Stimulated activated CD4-positive, alpha-beta T cell treated with anti-CD3 and anti-CD28 coated beads, Interleukin-12 subunit alpha, Interleukin-12 subunit beta, amount 100 ng/mL, for 24 hours (primary cell): Measurements from ENCODE around the gene ARHGEF16.

ENCODE experiments used
- DNase-seq, 2 experiments: peaks; one replicate each; pipeline ENCODE4 v3.0.0-alpha.2; 2020; ENCODE audit warnings: low read depth in 2 of 2

Gene ARHGEF16

DNA sequence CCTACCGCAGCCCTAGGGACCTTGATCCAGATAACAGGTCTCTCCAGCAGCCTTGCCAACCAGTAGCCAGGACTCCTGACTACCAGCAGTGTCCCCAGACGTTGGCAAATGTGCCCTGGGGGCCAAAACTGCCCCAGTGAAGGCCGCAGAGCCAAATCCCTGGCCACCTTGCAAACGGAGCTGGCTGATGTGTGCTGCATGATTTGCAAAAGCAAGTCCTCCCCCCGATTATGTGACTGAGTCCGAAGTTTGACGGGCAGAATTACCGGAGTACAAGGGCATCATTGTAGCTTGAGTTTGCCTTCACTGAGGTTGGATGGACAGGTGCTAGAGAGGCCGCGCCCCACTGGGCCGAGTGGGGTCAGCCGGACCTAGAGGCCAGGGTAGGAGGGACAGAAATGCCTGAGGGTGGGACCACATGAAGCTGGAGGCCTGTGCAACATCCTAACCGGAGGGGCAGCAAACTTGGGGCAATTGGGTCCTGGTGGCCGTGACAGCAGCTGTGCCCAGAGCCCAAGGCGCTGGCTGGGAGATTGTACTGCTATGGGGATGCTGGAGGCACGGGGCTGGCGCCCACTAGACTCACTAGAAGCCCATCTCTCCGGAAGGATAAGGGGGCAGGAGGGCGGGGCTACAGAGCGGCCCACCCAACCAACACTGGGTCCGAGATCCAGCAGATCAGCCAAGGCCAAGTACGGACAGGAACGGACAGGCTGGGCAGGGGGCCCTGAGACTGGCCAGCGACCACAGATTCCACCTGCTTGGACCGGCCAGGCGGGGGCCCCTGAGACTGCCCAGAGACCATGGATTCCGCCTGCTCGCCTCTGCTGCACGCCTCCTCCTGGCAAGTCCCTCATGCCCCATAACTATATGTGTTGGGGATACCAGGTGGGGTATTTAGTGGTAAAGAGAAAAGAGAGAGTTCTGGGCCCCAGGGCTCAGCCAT, 2.8 kb downstream of the ARHGEF16 start:
- DNase-seq = no peak

DNA sequence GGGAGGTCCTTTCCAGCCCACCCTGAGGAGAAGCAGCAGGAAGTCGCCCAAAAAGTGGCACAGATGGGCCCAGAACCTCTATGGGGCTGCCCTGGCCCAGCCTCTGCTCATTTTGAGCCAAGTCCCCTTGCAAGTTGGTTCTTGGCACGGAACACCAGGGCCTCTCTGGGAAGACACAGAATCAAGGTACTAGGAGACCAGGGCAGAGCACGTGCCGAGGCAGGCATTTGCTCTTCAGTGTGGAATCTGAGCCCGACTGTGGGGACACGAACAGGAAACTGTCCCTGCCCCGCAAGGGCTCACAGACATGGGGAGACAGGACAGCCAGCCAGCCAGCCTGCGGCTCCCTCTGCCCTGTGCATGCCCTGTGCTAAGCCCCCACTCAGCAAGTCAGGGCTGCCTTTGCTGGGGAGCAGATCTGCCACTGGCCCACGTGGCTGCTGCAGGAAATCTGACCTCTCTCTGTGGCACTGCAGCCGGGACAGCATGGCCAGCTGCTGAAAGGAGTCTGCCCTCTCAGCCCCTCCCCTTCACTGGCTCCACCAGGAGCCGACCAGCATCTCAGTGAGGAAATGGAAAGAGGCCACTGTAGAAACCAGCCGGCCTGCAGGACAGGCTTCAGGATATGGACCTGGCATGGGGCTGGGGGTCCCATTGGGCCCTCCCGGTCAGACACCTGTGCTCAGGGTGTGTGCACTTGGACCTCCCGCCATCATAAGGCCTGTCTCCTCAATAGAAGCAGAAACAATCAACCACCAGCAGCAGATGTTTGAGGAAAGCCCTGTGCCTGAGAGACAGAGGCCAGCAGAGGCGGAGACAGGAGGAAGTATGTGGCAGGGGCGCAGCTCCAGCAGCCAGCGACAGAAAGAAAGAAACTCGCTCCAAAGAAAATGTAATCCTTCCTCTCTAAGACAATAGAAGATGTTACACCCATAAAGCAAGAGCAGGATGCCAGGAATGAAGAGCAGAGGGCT, 3.7 kb downstream of the ARHGEF16 start:
- DNase-seq = no peak

DNA sequence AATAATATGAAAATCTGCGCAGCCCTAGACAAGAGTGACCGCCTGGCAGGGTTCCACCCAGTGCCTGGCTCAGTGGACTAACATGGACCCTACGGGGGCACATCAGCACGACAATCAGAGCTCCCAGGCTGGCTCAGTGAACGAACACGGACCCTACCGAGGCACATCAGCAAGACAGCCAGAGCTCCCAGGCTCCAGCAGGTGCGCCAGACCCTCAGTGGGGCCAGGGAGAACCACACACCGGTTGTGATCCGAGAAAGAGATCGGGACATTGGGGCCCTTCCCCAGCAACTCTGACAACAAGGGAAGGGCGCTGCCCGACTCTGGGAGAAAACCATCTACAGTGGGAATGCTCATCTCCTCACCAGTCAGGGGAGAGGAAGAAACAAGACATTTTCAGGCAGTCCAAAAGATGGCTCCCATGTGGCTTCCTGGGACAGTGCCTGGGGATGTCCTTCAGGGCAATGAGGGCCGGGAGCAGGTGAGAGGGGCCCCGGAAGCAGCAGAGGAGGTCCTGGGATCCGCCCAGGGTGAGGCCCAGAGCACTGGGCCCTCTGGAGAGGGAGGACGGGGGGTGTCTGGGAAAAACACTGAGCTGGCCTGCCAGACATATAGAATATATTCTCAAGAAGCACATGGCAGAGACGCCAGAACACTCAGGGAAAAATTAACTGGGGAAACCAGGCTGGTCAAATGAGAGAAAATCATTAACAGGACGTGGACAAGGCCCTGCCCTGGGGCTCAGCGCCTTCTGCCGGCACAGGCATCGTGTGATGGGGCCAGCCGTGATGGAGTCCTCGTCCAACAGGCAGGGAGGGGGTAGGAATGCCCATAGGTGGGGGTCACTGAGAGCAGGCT, 4.8 kb downstream of the ARHGEF16 start:
- no peak for DNase-seq

DNA sequence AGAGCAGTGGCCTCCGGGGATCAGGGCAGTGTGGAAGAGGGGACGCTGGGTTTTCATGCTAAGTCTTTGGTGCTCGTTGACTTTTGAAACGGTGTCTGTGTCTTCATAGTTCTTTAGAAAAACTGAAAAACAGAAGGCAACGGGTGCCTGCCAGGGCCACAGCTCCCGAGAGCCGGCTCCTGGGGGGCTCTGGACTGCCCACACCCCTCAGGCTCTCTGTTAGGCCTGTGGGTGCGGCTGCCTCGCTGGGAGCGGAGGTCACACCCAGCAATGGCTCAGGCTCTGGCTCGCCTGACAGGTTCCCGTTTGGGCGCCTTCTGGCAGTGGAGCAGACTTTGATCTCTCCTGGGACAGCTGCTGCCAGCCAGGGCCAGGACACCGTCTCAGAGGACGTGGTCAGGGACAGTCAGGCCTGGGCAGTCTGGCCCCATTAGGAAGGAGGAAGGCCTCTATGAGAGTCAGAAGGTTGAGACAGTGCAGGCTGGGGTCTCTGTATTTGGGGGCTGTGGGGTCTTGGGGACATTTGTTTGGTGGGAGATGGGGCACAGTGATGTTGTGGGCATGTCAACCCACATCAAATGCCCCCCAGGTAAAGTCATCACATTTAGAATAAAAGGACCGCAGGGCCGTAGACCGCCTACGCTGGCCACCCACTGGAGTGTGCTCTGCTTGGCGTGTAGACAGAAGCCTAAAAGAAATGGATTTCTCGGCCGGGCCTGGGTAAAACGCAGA, 5.6 kb downstream of the ARHGEF16 start:
- DNase-seq = no peak

DNA sequence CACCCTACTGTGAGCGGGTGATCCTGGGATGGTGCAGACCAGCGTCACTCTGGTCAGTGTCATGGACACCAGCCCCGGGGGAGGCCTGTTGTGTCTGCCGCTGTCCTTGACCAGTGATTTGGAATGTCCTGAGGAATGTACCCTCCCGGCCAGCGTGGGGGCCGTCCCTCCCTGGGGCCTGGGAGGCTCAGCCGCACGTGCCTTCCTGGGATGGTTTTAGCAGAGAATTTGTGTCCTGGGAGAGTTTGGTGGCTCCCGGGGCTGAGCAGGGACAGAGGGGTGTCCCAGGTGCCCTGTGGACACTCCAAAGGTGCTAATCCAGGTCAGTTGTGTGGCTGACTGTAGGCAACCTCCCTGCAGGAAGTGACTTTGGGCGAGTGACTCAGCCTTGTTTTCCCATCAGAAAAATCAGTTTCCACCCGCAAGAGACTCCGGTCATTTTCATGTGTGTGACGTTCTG, 6.2 kb downstream of the ARHGEF16 start:
- DNase-seq = no peak

DNA sequence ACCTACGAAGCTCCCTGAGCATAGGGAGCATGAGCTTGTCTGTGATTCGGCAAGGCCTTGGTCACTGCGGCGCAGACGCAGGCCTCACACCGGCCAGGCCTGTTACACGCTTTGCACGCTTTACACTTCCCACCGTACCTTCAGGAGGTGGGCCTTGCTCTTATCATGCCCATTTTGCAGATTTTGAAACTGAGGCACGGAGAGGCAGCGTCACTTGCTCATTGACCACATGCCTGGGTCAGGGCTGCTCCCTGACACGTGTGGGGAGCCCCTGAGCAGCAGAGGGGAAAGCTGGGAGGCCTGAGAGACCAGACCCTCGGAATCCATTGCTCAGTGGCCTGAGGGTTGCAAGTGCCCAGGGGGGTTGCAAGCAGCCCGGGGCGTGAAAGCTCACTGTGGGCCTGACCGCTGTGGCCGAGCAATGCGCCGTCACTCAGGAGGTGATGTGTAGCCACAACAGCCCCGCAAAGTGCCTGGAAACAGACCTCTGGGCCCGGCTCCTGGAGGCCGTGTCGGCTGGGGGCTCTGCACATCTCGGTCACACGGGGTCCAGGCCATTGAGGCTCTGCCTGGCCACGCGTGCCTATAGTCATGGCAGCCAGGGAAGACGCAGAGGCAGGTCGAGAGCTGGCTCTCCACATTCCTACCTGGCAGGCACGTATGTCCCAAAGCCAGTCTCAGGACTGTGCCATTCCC, 6.9 kb downstream of the ARHGEF16 start:
- no peak for DNase-seq

DNA sequence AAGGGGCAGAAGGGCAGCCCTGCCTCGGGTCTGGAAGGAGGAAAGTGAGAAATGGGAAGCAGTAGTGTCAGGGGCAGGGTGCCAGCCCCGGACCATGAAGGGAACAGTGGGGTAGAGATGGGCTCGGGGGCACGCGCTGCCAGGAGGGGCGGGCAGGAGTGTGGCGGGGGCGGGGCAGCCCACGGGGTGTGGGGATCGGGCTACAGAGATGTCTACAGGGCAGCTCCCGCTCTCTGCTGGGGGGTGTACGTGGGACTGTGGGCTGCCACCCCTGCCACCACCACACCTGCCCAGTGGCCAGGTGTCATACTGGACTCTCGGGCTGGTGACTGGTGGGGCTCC, 7.4 kb downstream of the ARHGEF16 start:
- no peak for DNase-seq

DNA sequence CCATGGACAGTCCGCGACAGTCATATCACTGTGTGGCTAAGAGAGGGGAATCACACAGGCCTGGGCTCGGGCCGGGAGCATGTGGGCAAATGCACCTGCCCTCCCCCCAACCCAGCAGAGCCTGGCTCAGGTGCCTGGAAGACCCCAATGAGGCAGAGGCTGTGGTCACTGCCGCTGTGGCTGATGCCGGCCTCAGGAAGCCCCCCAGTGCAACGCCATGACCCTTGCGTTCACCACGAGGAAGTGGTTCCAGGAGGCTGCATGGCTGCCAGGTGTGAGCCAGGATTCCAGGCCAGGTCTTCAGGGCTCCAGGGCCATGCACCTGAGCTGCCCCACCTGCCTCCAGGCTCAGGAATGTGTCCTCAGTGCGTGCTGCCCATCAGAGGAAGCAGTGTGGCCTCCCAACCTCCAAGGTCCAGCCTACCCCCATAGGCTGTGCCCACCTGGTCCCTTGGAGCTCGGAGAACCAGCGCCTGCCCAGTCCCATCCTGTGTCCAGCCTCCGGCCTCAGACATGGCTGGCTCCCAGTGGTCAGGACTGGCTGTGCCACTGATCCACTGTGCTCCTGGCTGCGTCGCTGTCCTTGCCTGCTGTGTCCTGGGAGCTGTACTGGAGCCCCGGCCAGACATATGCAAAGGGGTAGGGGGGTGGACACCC, 8.0 kb downstream of the ARHGEF16 start:
- DNase-seq = no peak

DNA sequence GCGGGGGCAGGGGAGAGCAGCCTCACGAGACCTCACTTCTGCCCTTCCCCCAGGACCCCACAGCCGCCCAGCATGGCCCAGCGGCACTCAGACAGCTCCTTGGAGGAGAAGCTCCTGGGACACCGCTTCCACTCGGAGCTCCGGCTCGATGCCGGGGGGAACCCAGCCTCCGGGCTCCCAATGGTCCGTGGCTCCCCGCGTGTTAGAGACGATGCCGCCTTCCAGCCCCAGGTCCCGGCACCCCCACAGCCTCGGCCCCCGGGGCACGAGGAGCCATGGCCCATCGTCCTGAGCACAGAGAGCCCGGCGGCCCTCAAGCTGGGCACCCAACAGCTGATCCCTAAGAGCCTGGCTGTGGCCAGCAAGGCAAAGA, 8.5 kb downstream of the ARHGEF16 start:
- DNase-seq = no peak

DNA sequence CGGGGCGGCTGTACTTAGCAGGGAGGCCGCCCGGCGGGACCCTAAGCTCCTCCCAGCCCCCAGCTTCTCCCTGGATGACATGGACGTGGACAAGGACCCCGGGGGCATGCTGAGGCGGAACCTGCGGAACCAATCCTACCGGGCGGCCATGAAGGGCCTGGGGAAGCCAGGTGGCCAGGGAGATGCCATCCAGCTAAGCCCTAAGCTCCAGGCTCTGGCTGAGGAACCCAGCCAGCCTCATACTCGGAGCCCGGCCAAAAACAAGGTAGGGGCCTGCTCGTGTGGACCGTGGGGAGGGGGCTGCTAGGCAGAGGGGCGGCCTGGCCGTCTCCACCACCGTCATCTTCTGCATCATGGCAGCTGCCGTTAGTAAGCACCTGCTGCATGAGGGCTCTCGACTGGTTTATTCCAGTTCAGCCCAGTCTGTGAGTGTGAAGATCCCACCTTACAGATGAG, 9.0 kb downstream of the ARHGEF16 start:
- DNase-seq = no peak

DNA sequence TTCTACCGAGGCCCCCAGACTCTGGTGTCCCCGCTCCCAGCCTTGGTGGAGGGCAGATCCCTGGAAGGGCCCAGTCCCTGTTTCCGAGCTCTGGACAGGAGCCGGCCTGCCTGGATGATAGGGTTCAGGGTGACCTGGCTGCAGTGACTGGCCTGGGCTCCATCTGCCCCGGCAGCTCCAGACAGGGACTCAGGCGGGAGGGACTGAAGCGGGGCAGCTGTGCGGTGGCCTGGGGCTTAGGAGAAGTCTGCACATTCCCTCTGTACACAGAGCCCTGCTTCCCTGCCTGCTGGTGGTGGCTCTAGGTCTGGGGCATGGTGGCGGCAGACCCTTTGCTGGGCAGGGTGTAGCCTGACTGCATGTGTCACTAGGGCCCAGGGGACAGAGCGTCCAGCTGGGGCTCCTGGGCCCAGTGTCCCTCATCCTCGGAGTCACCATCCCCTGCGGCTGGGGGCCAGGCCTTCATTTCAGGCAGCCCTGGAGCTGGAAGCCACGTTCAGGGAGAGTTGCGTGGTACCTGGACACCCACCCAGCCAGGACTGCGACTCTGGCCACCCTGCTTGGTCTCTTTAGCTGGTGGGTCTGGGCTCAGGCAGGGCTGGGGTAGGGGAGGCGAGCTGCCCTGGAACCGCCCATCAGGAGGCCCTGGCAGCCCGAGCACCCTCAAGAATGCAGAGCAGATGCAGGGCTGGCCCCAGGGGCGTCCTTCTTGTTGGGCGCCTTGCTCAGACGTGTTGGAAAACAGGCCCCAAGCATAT, 9.6 kb downstream of the ARHGEF16 start:
- no peak for DNase-seq

DNA sequence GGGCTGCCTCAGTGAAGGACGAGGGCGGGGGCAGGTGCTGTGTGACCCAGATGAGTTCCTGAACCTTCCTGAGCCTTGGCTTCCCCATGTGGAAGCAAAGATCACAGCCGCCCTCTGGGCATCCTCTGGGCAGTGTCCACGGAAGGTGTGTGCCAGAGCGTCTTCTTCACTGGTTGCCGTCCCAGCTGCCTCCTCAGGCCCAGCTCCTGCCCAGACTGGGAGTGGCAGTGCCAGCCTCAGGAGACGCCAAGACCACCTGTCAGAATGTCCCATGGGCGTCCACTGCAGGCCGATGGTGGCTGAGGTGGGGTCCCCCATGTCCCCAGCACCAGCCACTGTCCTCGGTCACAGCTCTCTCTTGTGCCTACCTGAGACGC, 10.2 kb downstream of the ARHGEF16 start:
- DNase-seq = no peak

DNA sequence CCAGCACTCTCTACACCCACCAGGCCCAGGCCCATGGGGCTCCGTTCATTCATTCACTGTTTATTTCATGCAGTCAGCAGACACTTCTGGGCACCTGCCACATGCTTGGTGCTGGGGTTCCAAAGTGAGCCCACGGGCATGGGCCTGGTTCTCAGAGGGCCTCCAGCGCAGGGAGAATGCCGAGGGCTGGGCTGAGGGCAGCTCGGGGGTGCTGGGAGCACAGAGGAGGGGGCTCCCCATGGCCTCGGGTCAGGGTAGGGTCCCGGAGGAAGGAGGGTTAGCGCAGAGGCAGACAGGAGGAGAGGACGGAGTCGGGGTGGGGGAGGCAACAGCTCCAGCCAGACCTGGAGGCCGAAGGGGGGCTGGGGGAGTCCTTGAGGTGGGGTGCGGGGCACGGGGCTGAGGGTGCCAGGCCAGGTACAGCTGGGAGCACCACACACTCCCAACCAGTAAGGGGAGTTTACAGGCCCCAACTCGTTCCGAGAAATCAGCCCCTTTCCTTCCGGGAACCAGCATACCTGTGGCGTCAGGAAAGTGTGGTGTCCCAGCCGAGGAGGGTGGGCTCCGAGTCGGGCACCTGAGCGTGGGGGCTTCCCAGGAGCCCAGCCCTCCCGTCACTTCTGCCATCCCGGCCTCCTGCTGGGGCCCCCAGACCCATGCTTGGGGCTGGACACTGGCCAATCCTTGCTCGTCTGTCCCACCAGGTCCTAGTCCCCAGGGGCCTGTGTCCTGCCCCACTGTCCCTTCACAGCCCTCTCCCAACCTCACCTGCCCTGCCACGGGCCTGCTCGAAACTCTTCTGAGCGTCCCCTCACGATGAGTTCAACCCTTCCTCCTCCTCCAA, 10.8 kb downstream of the ARHGEF16 start:
- no peak for DNase-seq

DNA sequence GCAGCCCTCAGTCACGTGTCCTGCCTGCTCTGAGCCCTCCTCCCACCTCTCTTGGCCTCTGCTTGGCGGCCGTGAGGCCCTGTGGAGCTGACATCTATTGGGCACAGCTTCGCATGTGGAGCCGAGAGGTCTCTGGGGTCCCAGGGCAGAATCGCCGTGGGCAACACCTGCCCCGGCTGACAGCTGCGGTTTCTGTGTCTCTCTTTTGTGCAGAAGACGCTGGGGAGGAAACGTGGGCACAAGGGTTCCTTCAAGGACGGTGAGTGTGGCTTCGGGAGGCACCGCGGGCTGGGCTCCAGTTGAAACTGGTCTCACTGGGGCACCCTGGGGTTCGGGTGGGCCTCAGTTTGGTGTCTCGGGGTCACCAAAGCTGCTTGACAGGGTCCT, 11.5 kb downstream of the ARHGEF16 start:
- DNase-seq = no peak

DNA sequence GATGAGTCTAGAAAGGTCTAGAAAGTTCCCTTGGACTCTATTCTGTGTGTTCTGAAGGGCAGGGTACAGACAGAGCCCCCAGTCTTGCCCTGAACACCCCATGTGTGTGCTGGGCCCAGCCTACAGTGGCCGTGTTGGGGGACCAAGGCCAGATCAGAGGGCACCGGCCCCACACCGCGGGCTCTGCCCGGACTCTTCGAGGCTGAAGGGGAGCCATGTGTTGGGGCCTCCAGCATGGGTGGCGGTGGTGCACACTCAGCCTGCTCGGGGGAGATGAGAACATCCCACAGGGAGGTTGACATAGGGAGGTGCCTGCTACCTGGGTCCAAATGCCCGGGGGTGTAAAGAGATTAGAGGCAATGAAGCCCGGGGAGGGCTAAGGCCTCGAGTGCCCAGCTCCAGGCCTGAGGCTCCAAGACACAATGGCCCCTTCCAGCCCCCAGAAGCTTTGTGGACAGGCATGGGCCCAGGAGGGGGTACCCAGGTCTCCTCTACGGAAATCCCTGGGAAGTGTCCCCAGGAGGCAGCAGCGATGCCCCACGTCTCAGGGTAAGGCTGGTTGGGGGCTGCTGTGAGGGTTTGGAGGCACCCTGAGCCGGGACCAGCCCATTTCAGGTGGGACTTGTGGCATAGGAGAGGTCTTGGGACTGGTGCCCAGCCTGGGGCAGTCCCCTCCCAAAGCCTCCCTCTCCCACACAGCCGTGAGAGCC, 12.1 kb downstream of the ARHGEF16 start:
- no peak for DNase-seq

DNA sequence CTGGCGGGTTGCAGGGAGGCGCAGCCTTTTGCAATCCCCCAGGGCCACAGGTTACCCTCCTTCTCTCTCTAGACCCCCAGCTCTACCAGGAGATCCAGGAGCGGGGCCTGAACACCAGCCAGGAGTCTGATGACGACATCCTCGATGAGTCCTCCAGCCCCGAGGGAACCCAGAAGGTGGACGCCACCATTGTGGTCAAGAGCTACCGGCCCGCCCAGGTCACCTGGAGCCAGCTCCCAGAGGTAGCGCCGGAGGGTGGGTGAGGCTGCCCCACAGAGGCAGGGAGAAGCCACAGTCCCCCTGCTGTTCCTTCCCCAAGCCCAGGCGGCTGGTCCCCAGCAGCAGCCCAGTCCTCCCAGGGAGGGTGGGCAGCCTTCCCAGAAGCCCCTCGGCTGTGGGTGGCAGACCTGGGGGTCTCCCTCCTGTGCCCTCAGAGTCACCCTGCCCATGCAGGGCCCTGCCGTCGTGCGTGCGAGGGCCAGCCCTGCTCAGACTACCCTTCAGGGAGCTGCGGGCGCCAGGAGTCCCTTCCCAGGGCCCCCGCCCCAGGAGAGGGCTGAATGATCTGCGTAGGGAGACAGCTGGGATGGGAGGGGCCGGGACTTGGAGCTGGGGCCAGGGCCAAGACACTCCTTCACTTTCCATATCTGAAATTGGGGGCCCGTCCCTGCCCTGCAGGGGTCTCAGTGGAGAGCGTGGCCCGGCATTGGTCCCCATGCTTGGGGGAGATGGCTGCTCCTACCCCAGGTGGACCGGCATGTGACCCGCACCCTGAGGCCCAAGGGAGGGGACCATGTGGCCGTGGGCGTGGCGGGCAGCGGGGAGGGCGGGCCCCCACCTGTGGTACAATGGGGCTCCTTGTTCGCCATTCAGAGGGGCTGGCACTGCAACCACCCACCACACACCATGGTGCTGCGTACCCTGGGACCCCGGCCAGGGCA, 12.9 kb downstream of the ARHGEF16 start:
- no peak for DNase-seq
